GM12872 (cell line): Measurements from ENCODE around the gene GLS2.

ENCODE experiments used
- CTCF ChIP-seq: IDR thresholded peaks from 3 replicates; pipeline ENCODE4 v1.5.1; 2011; ENCODE audit warnings: low read depth, mild to moderate bottlenecking, low read length, moderate library complexity; ENCODE audit not compliant: insufficient read depth

The GLS2 gene

DNA sequence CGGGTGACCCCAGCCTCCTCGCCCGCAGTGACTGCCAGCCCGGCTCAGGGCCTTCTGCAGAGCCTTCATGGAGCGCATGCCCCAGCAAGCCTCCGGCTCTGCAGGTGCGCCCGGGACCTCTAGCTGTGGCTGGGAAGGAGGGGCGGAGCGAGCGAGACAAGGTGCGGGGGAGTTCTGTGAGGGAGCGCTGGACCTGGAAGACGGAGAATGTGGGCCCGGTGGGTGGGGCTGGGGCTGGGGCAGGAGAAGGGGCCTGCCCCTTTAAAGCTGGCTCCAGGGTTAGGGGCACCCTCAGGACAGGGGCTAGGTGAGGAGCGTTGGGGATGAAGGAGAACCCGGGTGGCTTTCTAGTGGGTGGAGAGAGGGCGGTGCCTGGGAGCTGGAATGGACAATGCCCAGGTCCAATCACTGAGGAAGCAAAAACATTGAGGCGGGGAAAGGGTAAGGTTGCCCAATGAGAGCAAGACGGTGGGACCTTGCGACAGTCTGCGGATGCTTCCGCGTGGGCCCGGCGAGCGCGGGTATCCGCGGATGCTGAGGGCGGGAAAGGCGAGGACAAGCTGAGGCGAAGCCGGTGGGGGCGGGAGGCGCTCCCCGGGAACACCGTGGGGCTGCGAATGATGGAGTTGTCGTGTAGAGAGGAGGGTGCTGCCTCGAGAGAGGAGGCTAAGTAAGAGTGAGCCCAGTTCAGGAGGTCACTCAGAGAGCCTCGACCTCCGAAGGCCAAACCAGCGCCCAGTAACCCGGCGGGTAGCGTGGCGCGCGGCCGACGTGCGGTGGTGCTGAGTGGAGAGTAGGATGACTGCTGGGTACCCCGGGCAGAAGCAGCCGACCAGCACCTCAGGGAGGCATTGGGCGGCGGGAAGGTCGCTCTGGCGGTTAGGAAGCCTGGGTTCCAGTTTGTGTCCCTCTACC is at the start of gene GLS2:
GLS2 (minus strand) TSS at position 121 of the 915 bp plus-strand sequence; CDS start at position 78, 43 bp downstream.
- TF ChIP-seq CTCF = no peak

DNA sequence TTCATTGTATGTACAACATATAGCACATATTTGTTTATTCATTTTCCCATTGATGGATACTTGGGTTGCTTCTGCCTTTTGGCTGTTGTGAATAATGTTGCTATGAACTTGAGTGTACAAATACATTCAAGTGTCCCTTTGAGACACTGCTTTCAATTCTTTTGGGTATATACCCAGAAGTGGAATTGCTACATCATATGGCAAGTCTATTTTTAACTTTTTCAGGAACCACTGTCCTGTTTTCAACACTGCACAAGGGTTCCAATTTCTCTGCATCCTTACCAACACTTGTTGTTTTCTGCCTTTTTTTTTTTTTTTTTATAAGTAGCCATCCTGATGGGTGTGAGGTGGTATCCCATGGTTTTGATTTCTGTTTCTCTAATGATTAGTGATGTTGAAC is 49.6 kb upstream of the GLS2 start:
- TF ChIP-seq CTCF = no peak

- TF ChIP-seq CTCF = no peak
Observed at GRCh38 chr12:56530390-56531055, 42.6 kb upstream of the GLS2 start.

- TF ChIP-seq CTCF = no peak
Observed at GRCh38 chr12:56529656-56530055, 41.7 kb upstream of the GLS2 start.

GRCh38 chr12:56528846-56529245 is 40.9 kb upstream of the GLS2 start:
- TF ChIP-seq CTCF = no peak

- TF ChIP-seq CTCF = no peak
Observed at GRCh38 chr12:56522411-56523193, 34.6 kb upstream of the GLS2 start.

DNA sequence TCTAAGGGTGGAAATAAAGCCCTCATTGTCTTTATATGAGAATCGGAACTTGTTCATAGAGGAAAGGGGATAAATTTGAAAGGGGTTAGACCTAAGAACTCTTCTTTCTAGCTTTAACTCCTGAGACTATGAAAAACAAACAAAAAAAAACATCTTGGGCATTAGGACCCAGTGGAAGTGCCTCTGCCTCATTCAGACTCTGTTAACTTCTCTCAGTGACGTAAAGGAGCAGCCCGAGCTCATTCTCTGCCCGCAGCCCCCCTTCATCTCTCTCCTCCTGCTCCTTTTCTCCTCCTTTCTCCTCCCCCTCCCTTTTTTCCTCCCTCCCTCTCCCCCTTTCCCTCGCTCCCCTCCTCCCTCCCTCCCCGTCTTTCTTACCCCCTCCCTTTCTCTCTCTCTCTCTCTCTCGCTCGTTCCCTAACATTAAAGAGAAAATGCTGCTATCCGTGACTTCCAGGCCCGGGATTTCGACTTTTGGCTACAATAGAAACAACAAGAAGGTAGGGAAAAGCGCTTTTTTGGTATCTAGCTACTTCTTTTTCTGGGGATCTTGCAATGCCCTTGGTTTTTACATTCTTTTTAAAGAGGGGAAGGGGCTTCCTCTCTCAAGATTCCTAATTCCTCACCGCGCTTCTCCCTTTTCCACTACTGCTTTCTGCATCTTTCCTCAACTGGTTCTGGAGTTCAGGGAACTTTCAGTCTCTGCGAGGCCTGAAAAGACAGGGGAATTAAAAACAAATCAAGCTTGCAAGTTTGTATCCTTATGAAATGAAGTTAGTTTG is 33.8 kb upstream of the GLS2 start, which contains the start of gene RBMS2:
RBMS2 (plus strand) TSS at position 231 of the 782 bp plus-strand sequence; CDS start at position 435, 204 bp downstream.
- no peak for TF ChIP-seq CTCF
